HG02938 (cell line): Measurements from ENCODE around the gene TMEM187.
A peak's percentile ranks its signal among the peaks of the same experiment; 100 is the strongest.
"Not testable (repeated sequence)": the region's sequence is repeated elsewhere in the genome, so short reads cannot be mapped to it uniquely, and the experiment has no call there.

Experiments used
- ATAC-seq: cut with Tn5 transposase; IDR thresholded peaks from one replicate; pipeline ENCODE4 v1.9.1; 2021; ENCODE audit warnings: mild to moderate bottlenecking, moderate library complexity; ENCODE audit not compliant: unreplicated experiment

The TMEM187 gene

DNA sequence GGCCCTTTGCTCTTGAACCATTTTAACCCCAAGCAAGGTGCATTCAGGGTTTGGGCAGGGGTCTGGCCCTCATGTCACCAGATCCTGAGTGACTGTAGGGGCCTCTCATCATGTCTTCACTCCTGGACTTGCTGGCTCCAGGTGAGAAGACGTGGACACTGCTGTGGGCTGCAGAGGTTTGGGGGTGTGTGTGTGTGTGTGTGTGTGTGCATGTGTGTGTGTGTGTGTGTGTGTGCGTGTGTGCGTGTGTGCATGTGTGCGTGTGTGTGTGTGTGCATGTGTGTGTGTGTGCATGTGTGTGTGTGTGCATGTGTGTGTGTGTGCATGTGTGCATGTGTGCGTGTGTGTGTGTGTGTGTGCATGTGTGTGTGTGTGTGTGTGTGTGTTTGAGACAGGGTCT is 21.8 kb downstream of the TMEM187 start:
- not testable (repeated sequence) for ATAC-seq

DNA sequence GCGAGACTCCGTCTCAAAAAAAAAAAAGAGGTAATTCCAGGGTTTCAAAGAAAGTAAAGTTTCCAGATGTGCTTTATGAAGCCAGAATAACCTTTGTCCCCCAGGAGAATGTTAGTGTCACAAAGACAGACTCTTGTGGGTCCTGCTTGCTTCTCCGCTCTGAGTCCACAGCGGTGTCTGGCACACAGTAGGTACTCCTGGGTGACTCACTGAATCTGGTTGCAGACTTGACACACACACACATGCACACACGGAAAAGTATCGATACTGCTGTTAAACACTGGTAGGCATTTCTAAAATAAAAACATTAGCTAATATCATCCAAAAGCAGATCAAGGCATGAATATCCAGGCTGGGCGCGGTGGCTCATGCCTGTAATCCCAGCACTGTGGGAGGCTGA is 22.9 kb downstream of the TMEM187 start:
- ATAC-seq = no peak

DNA sequence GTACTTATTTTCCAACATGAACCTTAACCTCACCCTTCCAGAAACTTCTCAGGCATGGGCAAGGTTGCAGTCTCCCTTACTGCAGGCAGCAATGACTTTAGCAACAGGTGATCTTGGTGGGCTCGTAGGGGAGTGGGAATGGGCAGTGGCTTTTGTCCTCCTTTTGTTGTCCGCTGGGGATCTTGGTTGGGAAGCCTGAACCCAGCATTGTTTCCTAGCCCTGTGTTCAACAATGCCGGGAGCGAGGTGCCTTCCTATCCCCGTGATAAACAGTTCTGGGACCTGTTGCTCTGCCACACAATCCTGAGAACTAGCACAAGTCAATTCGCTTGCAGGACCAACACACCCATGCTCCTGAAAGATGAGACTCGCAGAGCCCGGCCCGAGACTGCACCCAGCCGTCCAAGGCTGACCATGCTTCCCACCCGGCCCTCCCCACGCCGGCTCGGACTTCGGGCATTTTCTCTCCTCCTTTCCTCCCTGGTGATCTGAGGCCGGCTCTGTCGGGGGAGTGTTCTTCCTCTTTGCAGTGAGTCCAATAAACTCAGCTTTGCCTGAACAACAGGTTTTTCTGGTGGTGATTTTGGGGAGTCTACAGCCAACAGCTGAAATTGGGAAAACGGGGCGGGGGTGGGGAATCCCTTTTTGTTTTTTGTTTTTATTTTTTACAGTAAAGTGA is 26.9 kb downstream of the TMEM187 start:
- no peak for ATAC-seq

DNA sequence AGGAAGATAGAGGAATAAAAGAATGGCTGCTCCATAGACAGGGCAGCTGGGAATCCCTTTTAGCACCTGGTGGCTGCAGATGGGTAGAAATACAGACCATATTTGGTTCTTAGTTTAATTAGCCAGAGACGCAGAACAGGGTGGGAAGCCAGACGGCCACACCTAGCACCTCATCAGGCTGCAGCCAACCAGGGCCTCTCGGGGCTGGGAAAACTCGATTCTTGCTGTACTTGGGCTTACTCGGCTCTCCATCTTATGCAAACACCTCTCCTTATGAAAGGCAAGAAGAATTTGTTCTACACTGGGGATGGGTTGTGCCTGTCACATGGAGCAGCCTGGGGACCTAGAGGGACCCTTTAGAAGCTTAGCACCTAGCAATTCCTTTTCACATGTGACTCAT is 27.5 kb downstream of the TMEM187 start:
- no peak for ATAC-seq

DNA sequence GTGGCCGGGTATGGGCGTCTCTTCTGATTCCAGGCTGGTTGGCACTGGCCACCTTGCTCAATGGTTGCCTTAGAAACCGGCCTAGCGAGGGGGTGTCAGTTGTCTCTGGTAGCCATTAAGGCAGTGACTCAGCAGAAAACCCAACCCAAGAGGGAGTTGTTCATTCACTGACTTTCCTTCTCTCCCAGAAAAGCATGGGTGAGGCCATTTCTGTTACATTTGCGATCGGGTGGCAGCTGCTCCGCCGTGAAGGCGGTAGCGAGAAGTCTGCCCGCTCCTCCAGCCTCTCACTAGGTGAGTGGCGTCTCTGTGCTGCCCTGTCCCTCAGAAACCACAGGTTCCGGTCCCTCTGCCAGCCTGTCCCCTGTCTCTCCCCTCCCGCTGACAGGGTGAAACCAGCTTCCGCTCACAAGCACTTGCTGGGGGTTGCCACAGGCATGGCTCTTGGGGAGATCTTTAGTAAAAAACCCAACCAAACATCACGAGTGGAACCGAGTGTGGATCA is 29.7 kb downstream of the TMEM187 start:
- ATAC-seq = no peak

GRCh38 chrX:154004315-154004714 is 31.8 kb downstream of the TMEM187 start:
- no peak for ATAC-seq

DNA sequence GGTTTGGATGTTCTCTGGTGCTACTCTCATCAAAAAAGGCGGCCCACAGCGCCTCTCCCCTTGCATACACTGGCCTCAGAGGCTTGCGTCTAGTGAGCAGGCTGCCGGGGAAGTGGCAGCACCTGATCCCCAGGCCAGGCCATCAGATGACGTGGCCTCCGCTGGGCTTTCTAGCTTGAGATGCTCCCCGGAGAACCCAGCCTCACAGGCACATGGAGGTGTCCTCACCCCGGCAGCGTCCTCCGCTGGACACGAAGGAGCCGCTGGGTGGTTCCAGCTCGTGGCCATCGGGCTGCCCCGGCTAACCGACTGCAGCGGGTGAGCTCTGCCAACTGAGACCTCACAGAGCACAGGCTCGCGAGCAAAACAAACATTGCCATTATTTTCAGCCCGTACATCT is 34.4 kb downstream of the TMEM187 start:
- no peak for ATAC-seq

DNA sequence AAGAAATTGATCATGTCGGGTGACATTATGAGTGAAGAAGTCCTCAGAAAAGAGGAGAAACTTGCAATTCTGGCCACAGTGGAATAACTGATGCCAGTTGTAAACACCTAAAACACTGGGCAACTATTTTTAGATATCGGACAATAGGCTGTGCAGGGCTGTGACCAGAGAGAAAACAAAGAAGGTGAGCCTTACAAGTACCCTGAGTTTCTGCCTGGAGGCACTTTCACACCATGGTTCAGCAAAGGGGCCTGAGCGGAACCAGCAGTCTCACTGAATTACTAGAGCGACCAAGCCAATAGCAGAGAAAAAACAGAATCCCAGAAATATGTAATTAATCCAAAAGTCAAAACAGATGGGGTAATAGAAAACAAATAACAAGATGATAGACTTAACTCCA is 36.0 kb downstream of the TMEM187 start:
- ATAC-seq = peak; percentile 12

- no peak for ATAC-seq
These were observed 38.0 kb downstream of the TMEM187 start for GRCh38 chrX:154010330-154011087.

- no peak for ATAC-seq
These were observed 39.1 kb downstream of the TMEM187 start for GRCh38 chrX:154011376-154012335.

DNA sequence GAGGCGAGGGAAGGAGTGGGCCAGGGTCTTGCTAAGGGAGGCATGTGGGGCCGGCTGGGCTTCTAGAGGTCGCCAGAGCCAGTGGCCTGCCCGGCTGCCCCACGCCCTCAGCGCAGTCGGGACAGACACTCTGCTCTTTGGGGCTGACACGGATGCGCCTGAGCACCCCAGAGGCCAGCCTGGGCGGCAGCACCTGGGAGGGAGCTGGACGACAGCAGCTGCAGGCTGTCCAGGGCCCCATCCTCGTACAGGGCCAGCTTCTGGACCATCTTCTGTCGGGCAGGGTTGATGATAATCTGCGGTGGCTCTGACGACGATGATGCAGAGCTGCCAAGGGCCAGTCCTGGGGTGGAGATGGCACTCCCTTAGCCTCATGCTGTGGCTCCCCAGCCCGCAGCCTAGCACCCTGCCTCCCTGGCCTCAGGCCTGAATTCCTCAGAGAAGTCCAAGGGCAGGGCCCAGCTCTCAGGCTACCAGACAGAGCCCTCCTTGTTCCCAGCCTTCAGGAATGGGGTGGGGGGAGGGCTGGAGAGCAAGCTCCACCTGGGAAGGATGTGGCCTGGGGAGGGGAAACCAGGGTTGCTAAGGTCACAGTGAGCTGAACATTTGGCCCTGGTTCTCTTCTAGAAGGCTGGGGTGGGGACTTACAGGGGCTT is 39.9 kb downstream of the TMEM187 start:
- no peak for ATAC-seq

DNA sequence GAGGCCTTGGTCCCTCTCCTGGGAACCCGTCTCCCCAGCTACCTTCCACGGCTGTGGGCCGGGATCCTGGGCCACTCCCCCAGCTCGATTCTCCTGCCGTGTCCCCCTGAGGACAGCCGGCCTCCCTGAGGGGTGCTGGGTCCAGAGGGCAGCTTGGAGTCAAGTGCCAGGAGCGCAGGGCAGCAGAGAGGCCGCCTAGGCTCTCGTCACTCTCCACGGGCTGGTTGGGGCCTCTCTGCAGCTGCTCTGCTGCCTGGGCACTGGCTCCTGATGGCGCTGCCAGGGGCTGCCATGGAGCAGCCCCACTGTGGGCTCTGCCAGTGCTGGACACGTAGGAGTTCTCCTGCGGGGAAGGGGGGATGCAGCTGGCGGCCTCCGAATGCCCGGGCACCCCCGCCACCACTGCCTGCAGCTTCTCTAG is 40.5 kb downstream of the TMEM187 start:
- no peak for ATAC-seq

DNA sequence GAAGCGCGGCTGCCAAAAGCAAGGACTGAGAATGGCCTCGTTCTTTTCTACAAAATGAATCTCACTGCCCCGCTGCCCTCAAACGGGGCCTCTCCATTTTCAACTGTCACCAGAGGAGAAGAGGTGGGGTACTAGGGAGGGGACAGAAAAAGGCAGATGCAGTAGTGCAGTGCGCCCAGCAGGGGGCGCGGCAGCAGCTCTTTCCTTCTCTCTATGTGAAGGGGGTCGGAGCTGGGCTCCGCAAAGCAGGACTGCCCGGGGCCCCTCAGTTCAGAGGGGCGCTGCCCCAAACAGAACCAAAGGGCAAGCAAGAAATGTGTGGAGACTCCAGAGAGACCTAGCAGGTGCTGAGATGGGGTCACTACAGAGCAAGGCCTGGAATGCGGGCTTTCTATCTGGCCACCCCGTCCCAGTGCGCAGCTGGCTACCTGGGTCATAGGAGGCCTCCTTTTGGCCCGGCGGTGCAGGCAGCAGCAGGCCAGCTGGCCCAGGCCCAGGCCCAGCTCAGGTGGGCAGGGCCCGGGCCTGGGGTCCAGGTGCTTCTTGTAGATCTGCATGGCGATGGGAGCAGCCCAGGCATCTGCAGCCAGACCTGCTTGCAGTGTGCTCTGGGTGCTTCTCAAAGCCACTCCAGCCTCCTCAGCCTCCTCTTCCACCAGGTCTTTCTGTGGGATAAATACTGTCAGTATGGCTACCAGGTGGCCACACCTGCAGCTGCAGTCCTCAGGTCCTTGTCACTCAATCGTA is 41.2 kb downstream of the TMEM187 start:
- ATAC-seq = no peak

GRCh38 chrX:154014429-154015380 is 42.2 kb downstream of the TMEM187 start:
- no peak for ATAC-seq

DNA sequence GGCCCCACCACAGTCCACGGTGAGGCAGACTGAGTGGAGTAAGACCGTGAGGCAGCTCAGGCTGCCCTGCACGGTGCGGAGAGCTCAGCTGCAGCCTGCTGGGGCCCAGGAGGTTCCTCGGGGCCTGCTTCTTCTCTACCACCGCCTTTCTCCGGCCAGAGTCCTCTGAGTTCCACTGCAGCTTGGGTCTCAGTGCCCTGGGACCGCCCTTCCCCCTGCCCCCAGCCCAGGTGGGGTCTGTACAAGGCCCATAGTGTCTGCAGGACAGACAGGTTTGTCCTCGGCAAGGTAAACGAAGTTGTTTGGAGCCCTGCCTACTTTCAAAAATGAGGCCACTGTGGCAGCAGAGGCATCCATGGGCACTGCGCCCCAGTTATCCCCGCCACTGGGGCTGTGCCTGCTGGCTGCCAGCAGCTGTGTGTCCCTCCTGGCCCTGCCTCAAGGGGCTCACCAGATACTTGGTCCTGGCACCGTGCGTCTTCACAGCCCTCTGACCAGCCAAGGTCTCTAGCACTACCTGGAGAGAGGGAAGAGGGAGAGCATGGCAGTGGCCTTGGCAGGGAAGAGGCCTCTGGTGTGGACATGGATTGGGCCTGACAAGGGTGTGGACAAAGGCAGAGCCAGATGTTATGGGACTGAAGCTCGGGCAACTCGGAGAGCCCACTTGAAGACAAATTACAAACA is 43.2 kb downstream of the TMEM187 start:
- ATAC-seq = no peak

DNA sequence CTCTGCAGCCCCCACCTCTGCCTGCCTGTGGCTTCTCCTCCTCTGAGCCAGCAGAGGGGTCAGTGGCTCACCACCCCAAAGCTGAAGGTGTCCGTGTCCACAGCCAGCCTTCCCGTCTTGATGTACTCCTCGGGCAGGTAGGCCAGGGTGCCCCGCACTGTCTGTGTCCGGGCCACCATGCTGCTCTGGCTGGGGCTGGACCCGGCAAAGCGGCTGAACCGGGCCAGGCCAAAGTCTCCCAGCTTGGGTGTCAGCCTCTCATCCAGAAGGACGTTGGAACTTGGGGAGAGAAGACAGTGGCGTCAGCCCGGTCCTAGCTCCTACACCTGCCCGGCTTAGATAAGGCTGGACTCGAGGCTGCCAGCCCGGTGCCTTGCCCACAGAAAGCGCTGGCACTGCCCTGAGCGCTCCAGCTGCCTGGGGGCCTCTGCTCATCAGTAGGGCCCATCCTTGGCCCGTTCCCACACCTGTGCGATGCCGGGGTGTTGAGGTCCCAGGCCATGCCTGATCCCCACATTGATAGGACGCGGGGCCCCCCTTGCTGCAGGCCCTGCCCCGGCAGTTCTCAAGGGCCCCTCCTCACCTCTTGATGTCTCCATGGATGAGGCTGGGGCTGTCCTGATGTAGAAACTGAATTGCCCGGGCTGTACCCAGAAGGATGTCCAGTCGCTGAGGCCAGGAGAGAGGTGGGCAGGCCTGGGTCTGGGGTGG is 44.0 kb downstream of the TMEM187 start:
- ATAC-seq = no peak

DNA sequence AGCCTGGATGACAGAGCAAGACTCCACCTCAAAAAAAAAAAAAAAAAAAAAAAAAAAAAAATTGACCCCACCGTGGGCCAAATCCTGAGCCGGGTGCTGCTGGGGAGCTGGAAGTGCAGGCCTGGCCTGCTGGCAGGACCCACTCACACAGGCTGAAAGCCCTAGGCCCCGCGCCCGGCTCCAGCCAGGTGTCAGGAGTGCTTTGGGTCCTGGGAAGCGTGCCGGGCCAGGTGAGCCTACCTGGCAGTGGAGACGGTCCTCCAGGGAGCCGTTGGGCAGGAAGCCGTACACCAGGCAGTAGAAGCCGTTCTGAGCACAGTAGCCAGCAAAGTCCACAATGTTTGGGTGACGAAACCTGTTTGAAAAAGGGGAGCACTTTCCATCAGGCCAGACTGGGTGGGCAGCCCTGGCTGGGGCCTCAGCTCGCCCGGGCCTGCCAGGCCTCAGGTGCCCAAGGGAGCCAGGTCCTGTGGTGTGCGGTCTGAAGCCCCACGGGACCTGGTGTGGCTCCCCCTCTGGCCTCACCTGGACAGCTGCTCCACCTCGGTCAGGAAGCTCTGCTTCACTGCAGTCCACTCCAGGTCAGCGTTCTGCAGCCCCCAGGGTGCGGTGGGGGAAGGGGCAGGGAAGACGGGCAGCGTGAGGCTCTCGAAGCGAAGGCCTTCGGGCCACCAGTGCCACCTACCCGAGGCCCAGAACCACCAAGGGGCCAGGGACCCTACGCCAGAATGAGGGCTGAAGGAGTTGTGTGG is 45.4 kb downstream of the TMEM187 start:
- ATAC-seq = no peak
